ENCODE results near the gene IGFBP3.

DNA sequence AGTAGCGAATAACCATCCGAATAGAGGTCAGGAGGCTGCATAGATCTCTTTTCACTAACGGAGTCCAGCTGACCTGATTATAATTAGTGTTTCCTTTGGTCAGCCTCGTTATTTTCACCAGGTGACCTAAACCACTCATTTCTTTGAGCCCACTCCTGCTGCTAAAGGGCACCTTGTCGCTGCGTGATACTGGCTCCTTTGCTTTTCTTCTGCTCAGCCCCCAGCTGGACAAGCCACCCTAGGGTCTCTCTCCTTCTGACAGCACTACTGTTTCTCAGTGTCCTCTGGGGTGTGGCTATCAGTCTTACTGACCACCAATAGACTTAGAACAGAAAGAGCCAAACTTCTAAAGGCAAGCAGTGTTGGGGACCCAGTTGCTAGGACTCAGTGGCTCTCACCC, 2.7 kb upstream of the IGFBP3 start:
- TF ChIP-seq, protein P1, sequence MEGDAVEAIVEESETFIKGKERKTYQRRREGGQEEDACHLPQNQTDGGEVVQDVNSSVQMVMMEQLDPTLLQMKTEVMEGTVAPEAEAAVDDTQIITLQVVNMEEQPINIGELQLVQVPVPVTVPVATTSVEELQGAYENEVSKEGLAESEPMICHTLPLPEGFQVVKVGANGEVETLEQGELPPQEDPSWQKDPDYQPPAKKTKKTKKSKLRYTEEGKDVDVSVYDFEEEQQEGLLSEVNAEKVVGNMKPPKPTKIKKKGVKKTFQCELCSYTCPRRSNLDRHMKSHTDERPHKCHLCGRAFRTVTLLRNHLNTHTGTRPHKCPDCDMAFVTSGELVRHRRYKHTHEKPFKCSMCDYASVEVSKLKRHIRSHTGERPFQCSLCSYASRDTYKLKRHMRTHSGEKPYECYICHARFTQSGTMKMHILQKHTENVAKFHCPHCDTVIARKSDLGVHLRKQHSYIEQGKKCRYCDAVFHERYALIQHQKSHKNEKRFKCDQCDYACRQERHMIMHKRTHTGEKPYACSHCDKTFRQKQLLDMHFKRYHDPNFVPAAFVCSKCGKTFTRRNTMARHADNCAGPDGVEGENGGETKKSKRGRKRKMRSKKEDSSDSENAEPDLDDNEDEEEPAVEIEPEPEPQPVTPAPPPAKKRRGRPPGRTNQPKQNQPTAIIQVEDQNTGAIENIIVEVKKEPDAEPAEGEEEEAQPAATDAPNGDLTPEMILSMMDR (IDR thresholded peaks at IDR 0.05; ENCODE audit: low read length), result no peak
- TF ChIP-seq EZH2 (IDR thresholded peaks at IDR 0.05; ENCODE audit: borderline replicate concordance, low read length), result no peak
